Ovary (tissue), 9 donors: Measurements from ENCODE around the gene WDFY1. TPM values are rescaled to one million over a fixed set of nuclear protein-coding genes. Genes with fewer than 3 reads are reported as not detected.

Source experiments
- DNase-seq, 5 donors: peaks; one replicate each; pipeline ENCODE4 v3.0.0-alpha.2; 2019 to 2020
- H3K27ac ChIP-seq, 2 donors: fragments of 200-600 bp; one replicate each; pipeline versions ENCODE4 v1.5.1 to v1.8.0; 2019 to 2022
- H3K27me3 ChIP-seq: fragments of 200-600 bp; one replicate; pipeline ENCODE4 v1.8.0; 2022
- H3K36me3 ChIP-seq: fragments of 200-600 bp; sonication (generic); one replicate; pipeline ENCODE4 v1.5.1; 2019
- H3K4me1 ChIP-seq: one replicate; pipeline ENCODE4 v1.8.1; 2013; ENCODE audit warnings: mild to moderate bottlenecking, moderate library complexity; ENCODE audit not compliant: insufficient read depth
- H3K4me3 ChIP-seq: fragments of 200-600 bp; sonication (generic); one replicate; pipeline ENCODE4 v1.5.1; 2017
- H3K9me3 ChIP-seq, 2 donors: fragments of 200-600 bp in 1 of 2; sonication (generic) in 1 of 2; one replicate each; pipeline versions ENCODE4 v1.5.1 to v1.8.1; 2013 to 2019; ENCODE audit warnings: mild to moderate bottlenecking in 1 of 2, moderate library complexity in 1 of 2
- CTCF ChIP-seq, 3 donors: fragments of 450-650 bp in 2 of 3; fragments of 200-600 bp in 1 of 3; IDR thresholded peaks; one replicate each; pipeline versions ENCODE4 v1.5.1 to v1.8.0; 2016 to 2022; ENCODE audit warnings: antibody characterized with exemption in 3 of 3, mild to moderate bottlenecking in 1 of 3
- EP300 ChIP-seq: sonication (generic); formaldehyde crosslinking; IDR thresholded peaks from one replicate; pipeline ENCODE4 v1.6.1; 2017; ENCODE audit warnings: antibody characterized with exemption
- POLR2A ChIP-seq: fragments of 450-650 bp; IDR thresholded peaks from one replicate; pipeline ENCODE4 v1.6.1; 2017; ENCODE audit warnings: antibody characterized with exemption, mild to moderate bottlenecking, moderate library complexity
- WGBS, 3 donors: extraction: QIAGEN DNeasy Blood & Tissue Kit in 1 of 3; methylation state at CpG; one replicate each; pipeline versions ENCODE4 v1.1.5 to v1.1.7; 2013 to 2017; 5-methylcytosine and 5-hydroxymethylcytosine counted together
- intact Hi-C, 4 donors: fragments of 100-400 bp; cut with DNase I; formaldehyde crosslinking; loops; one replicate each; pipeline versions ENCODE4 v1.11.0 to v1.15.1; 2022 to 2023
- polyA plus RNA-seq, 2 donors: library from polyadenylated mRNA; stranded (reverse); fragments of 200-250 nt in 1 of 2; fragments of 350-450 nt in 1 of 2; fragmentation: Illumina TruSeq in 1 of 2; extraction: RNeasy Lipid Tissue Mini Kit (QIAGEN cat#74804) in 1 of 2; gene quantifications; one replicate each; pipeline ENCODE4 v1.2.3, GENCODE V29; 2013 to 2014
- total RNA-seq, 7 donors: library from RNA; depleted of rRNA in 2 of 7; stranded (reverse); fragments of >200 nt in 2 of 7; fragmentation: NEBNext Ultra II Directional in 3 of 7; extraction: Animal tissue kit (Norgen Biotek cat#: 25700) in 3 of 7; gene quantifications; one replicate each; pipeline versions ENCODE4 v1.1.0 to v1.2.4, GENCODE V29; 2016 to 2023
- donor health status: DM: no; HTN: no; CAD: no; lungs with moderate emphysema.
- donor health status: DM: no; HTN: no; CAD: no.
- donor health status: Bipolar disorder and iron deficiency.
- donor health status: DM: yes; HTN: yes; CAD: no.
- donor health status: DM: no; HTN: no; CAD: no.
- donor health status: DM: yes; HTN: yes; CAD: no.

The WDFY1 gene
- total and polyA plus RNA-seq, 9 donors: 21.2 to 50.1 (median 39.6) TPM

- H3K4me1 ChIP-seq: no peaks in the 10 kb centered on the region
- DNase-seq: no peak
- no peak for TF ChIP-seq POLR2A
- TF ChIP-seq EP300: no peak
- H3K27ac ChIP-seq: no peak overlapping the region
- intact Hi-C loops: no loop called here
- no peak overlapping the region for H3K4me3 ChIP-seq
- no peaks in the 10 kb centered on the region for H3K27me3 ChIP-seq
- no peaks in the 10 kb centered on the region for H3K9me3 ChIP-seq
- H3K36me3 ChIP-seq: no peaks in the 10 kb centered on the region
- whole genome bisulfite sequencing, 3 donors: 61 to 70% (median 63%) methylated on average over 2 of the region's 2 CpGs
Observed at GRCh38 chr2:223865907-223866508, 79.1 kb downstream of the WDFY1 start.

- DNase-seq: no peak
- Histone ChIP-seq H3K4me1 (no peaks in the 10 kb centered on the region), H3K36me3 (no peaks in the 10 kb centered on the region), H3K9me3 (no peaks in the 10 kb centered on the region), H3K27me3 (no peaks in the 10 kb centered on the region), H3K4me3 (no peak overlapping the region), H3K27ac (no peak overlapping the region)
- 86 to 95% (median 92%) methylated on average over 4 of the region's 4 CpGs for WGBS, 3 donors
- intact Hi-C loops: no loop called here
- no peak for TF ChIP-seq POLR2A
- no peak for TF ChIP-seq CTCF (IDR thresholded peaks at IDR 0.05)
- no peak for TF ChIP-seq EP300
Observed at GRCh38 chr2:223865124-223865523, 80.0 kb downstream of the WDFY1 start.

GRCh38 chr2:223863491-223863890, 81.6 kb downstream of the WDFY1 start:
- Histone ChIP-seq H3K4me1 (no peaks in the 10 kb centered on the region), H3K27ac (no peak overlapping the region), H3K36me3 (no peaks in the 10 kb centered on the region), H3K27me3 (no peaks in the 10 kb centered on the region), H3K4me3 (no peak overlapping the region), H3K9me3 (no peaks in the 10 kb centered on the region)
- no peak for DNase-seq
- WGBS, 3 donors: 82 to 86% (median 84%) methylated on average over 2 of the region's 2 CpGs
- intact Hi-C loops: no loop called here
- no peak for TF ChIP-seq EP300
- no peak for TF ChIP-seq CTCF (IDR thresholded peaks at IDR 0.05)
- no peak for TF ChIP-seq POLR2A

- no peaks in the 10 kb centered on the region for H3K27me3 ChIP-seq
- DNase-seq: no peak
- no peak for TF ChIP-seq EP300
- TF ChIP-seq POLR2A: no peak
- no peak for TF ChIP-seq CTCF (IDR thresholded peaks at IDR 0.05)
- H3K36me3 ChIP-seq: no peaks in the 10 kb centered on the region
- no peak overlapping the region for H3K27ac ChIP-seq
- no peak overlapping the region for H3K4me3 ChIP-seq
- H3K9me3 ChIP-seq: no peaks in the 10 kb centered on the region
- intact Hi-C loops: no loop called here
- no peaks in the 10 kb centered on the region for H3K4me1 ChIP-seq
- 72 to 82% (median 76%) methylated on average over 5 of the region's 5 CpGs for WGBS, 3 donors
Observed at GRCh38 chr2:223860809-223861738, 84.1 kb downstream of the WDFY1 start.

- Histone ChIP-seq H3K4me3 (no peak overlapping the region), H3K27me3 (no peaks in the 10 kb centered on the region), H3K9me3 (no peaks in the 10 kb centered on the region), H3K27ac (no peak overlapping the region), H3K36me3 (no peaks in the 10 kb centered on the region), H3K4me1 (no peaks in the 10 kb centered on the region)
- 97 to 98% (median 97%) methylated on average over 3 of the region's 3 CpGs for WGBS, 3 donors
- intact Hi-C loops: no loop called here
- TF ChIP-seq POLR2A (no peak), CTCF (IDR thresholded peaks at IDR 0.05) (no peak), EP300 (no peak)
- no peak for DNase-seq
Observed at GRCh38 chr2:223859070-223859469, 86.1 kb downstream of the WDFY1 start.
